Gastrocnemius medialis (tissue), 4 donors: ENCODE measurements around the gene PDE4D. TPM values are rescaled to one million over a fixed set of nuclear protein-coding genes. Genes with fewer than 3 reads are reported as not detected.

ENCODE experiments used
- ATAC-seq, 2 donors: fragments of 150-250 bp; one replicate each; pipeline ENCODE4 v1.9.1; 2016
- DNase-seq, 2 donors: peaks; one replicate each; pipeline ENCODE4 v3.0.0-alpha.2; 2019
- H3K27ac ChIP-seq, 4 donors: fragments of 200-600 bp; sonication (generic); 1 replicate in 1 of 4; 2 replicates in 3 of 4; pipeline ENCODE4 v1.5.1; 2016 to 2018; ENCODE audit warnings: mild to moderate bottlenecking in 2 of 4, moderate library complexity in 1 of 4
- H3K27me3 ChIP-seq, 3 donors: fragments of 200-600 bp; sonication (generic) in 2 of 3; 1 replicate in 1 of 3; 2 replicates in 2 of 3; pipeline versions ENCODE4 v1.5.1 to v1.6.0; 2016 to 2019; ENCODE audit warnings: mild to moderate bottlenecking in 1 of 3, moderate library complexity in 1 of 3
- H3K36me3 ChIP-seq, 2 donors: fragments of 200-600 bp; sonication (generic) in 1 of 2; one replicate each; pipeline ENCODE4 v1.5.1; 2017 to 2018
- H3K4me1 ChIP-seq, 2 donors: fragments of 200-600 bp; sonication (generic) in 1 of 2; one replicate each; pipeline ENCODE4 v1.5.1; 2016 to 2017; ENCODE audit warnings: mild to moderate bottlenecking in 2 of 2
- H3K4me3 ChIP-seq, 4 donors: fragments of 200-600 bp; sonication (generic) in 3 of 4; 1 replicate in 1 of 4; 2 replicates in 3 of 4; pipeline ENCODE4 v1.5.1; 2016 to 2019; ENCODE audit warnings: mild to moderate bottlenecking in 2 of 4
- H3K9me3 ChIP-seq, 3 donors: fragments of 200-600 bp; sonication (generic) in 2 of 3; 1 replicate in 1 of 3; 2 replicates in 2 of 3; pipeline ENCODE4 v1.5.1; 2016 to 2019
- CTCF ChIP-seq, 5 experiments: fragments of 450-650 bp in 3 of 5; fragments of 200-600 bp in 2 of 5; sonication (generic) in 2 of 5; IDR thresholded peaks in 4 of 5; conservative IDR thresholded peaks in 1 of 5; 1 replicate in 4 of 5; 2 replicates in 1 of 5; pipeline ENCODE4 v1.5.1; 2016 to 2019; ENCODE audit warnings: antibody characterized with exemption in 5 of 5, mild to moderate bottlenecking in 3 of 5, moderate library complexity in 3 of 5
- POLR2A ChIP-seq, 2 donors: fragments of 450-650 bp; IDR thresholded peaks; one replicate each; pipeline ENCODE4 v1.6.1; 2017; ENCODE audit warnings: antibody characterized with exemption in 2 of 2, mild to moderate bottlenecking in 2 of 2, moderate library complexity in 2 of 2
- in situ Hi-C, 4 donors: fragments of 200-750 bp; cut with MboI; loops; one replicate each; pipeline versions ENCODE4 v1.15.0 to v1.8.0; 2017; ENCODE audit warnings: low sequenced_read_pairs in 4 of 4
- intact Hi-C: fragments of 100-400 bp; cut with DNase I; formaldehyde crosslinking; loops from one replicate; pipeline ENCODE4 v1.15.1; 2023; ENCODE audit warnings: low total_unique reads
- total RNA-seq, 4 donors: library from RNA; depleted of rRNA; stranded (reverse); fragments of >200 nt; gene quantifications; one replicate each; pipeline versions ENCODE4 v1.1.0 to v1.2.3, GENCODE V29; 2016

The PDE4D gene
- total RNA-seq, 4 donors from 2014 or later = 133 to 223 (median 185) TPM

GRCh38 chr5:58925627-58926540 lies 967.6 kb downstream of the PDE4D start:
- DNase-seq (no peak), ATAC-seq (no peak)
- H3K27me3 ChIP-seq = no peaks in the 10 kb centered on the region
- peak overlapping the region; percentile 30 to 94 (median 76) for H3K27ac ChIP-seq
- TF ChIP-seq POLR2A (IDR thresholded peaks at IDR 0.05) (no peak), CTCF (IDR thresholded peaks at IDR 0.05 in 4 of 5, conservative IDR thresholded peaks at IDR 0.05 in 1 of 5) (no peak)
- no peak overlapping the region for H3K4me3 ChIP-seq
- in situ Hi-C loops (no loop called here), intact Hi-C loops (loop anchor here (10.0 kb wide), 1 partner anchor 79 kb away; no protein-coding TSS in a partner anchor)
- H3K4me1 ChIP-seq = peaks cover 45 to 46% of the 10 kb centered on the region in 2 donors
- no peaks in the 10 kb centered on the region for H3K9me3 ChIP-seq
- no peaks in the 10 kb centered on the region for H3K36me3 ChIP-seq

GRCh38 chr5:58924306-58924705 lies 969.2 kb downstream of the PDE4D start:
- Histone ChIP-seq H3K27ac (peak overlapping the region; percentile 11 to 95 (median 92)), H3K36me3 (no peaks in the 10 kb centered on the region), H3K4me1 (peaks cover 58 to 61% of the 10 kb centered on the region in 2 donors), H3K9me3 (no peaks in the 10 kb centered on the region), H3K4me3 (no peak overlapping the region), H3K27me3 (no peaks in the 10 kb centered on the region)
- intact Hi-C loops (loop anchor here (10.0 kb wide), 1 partner anchor 80 kb away; no protein-coding TSS in a partner anchor), in situ Hi-C loops (loop anchor here in 1 of 4 donors (25.0 kb wide), 1 partner anchor 438 kb away; no protein-coding TSS in a partner anchor)
- no peak for DNase-seq
- ATAC-seq = no peak
- TF ChIP-seq CTCF (IDR thresholded peaks at IDR 0.05 in 4 of 5, conservative IDR thresholded peaks at IDR 0.05 in 1 of 5) (no peak), POLR2A (IDR thresholded peaks at IDR 0.05) (no peak)

GRCh38 chr5:58923355-58923754 lies 970.2 kb downstream of the PDE4D start:
- H3K4me1 ChIP-seq = peaks cover 58 to 61% of the 10 kb centered on the region in 2 donors
- peak overlapping the region in 3 of 4 donors; percentile 2 to 35 (median 33) for H3K4me3 ChIP-seq
- no peaks in the 10 kb centered on the region for H3K36me3 ChIP-seq
- no peak for DNase-seq
- in situ Hi-C loops (loop anchor here in 1 of 4 donors (25.0 kb wide), 1 partner anchor 439 kb away; no protein-coding TSS in a partner anchor), intact Hi-C loops (loop anchor here (2.0 to 10.0 kb wide), 2 partner anchors 33 to 81 kb away; no protein-coding TSS in a partner anchor)
- no peaks in the 10 kb centered on the region for H3K9me3 ChIP-seq
- no peak for ATAC-seq
- H3K27me3 ChIP-seq = no peaks in the 10 kb centered on the region
- TF ChIP-seq CTCF (IDR thresholded peaks at IDR 0.05 in 4 of 5, conservative IDR thresholded peaks at IDR 0.05 in 1 of 5) (no peak), POLR2A (IDR thresholded peaks at IDR 0.05) (no peak)
- peak overlapping the region; percentile 90 to 95 (median 92) for H3K27ac ChIP-seq

GRCh38 chr5:58922461-58923171 lies 970.9 kb downstream of the PDE4D start:
- TF ChIP-seq POLR2A (IDR thresholded peaks at IDR 0.05) = peak in 1 of 2 donors; percentile 20
- peak in 1 of 5 experiments; percentile 12 for TF ChIP-seq CTCF (IDR thresholded peaks at IDR 0.05 in 4 of 5, conservative IDR thresholded peaks at IDR 0.05 in 1 of 5)
- DNase-seq (peak; percentile 75 to 94), ATAC-seq (peak; percentile 91 to 93)
- Histone ChIP-seq H3K36me3 (no peaks in the 10 kb centered on the region), H3K27me3 (no peaks in the 10 kb centered on the region), H3K4me1 (peaks cover 61% of the 10 kb centered on the region in 2 donors), H3K27ac (peak overlapping the region; percentile 90 to 95 (median 92)), H3K9me3 (no peaks in the 10 kb centered on the region), H3K4me3 (peak overlapping the region; percentile 33 to 40 (median 38))
- intact Hi-C loops (loop anchor here (2.0 to 10.0 kb wide), 2 partner anchors 32 to 82 kb away; no protein-coding TSS in a partner anchor), in situ Hi-C loops (loop anchor here in 1 of 4 donors (25.0 kb wide), 1 partner anchor 440 kb away; no protein-coding TSS in a partner anchor)
